ENCODE measurements around the gene LRIG1.

DNA sequence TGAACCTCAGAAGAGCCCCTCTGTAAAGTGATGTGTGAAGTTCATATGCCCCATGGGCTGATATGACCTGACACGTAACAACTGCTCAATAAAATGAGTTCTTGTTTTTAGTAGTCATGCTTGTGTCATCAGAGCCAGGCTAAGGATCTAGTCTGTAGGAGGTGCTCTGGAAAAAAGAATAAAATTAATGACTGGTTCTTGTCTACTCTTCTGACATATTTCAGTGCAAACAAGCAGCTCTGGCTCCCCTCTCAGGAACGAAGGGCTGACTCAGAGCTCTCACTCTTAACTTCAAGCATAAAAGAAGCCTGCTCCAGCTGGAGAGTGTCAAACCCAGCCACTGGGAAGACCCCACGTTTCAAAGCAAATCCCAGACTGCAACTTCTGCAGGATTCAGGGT lies 77.0 kb downstream of the LRIG1 start:
- TF ChIP-seq POLR2AphosphoS5 (IDR thresholded peaks at IDR 0.05; ENCODE audit: low read depth, low read length) (no peak), POLR2A (IDR thresholded peaks at IDR 0.05; ENCODE audit: low read depth, low read length) (no peak), TAF1 (IDR thresholded peaks at IDR 0.05; ENCODE audit: borderline replicate concordance, low read depth, low read length) (no peak)

Data from GM12892 (cell line).